ENCODE results near the gene UPK3B.
"Not testable (repeated sequence)": the region's sequence is repeated elsewhere in the genome, so short reads cannot be mapped to it uniquely, and the experiment has no call there.

DNA sequence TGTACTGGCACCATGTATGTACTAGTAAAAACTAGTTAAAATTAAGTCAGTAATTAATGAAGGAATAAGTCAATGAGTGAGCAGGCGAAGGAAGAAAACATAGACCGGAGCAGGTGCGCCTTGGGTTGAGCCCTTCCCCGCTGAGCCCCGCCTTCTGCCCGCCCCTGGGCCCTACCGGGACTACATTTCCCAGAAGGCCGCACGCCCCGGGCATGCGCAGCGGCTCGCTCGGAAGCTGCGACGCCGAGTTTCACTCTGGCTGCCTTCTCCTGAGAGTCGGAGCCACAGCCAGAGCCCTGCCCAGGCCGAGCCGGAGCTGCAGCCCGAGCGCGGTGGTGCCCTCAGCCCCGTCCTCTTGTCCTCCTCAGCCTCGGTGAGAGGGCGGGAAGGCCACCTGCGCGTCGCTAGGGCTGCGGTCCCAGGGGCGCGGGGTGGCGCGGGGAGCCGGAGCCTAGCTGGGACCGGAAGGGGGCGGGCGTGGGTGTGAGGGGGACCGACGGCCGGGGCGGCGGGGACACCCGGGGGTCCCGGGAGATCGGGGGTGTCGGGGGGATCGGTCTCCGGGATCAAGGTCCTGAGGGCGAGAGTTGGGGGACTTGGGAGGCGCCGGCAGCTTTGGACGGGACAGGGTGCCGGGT, 48.8 kb upstream of the UPK3B start, which contains the start of gene DTX2:
- TF ChIP-seq, protein P1, sequence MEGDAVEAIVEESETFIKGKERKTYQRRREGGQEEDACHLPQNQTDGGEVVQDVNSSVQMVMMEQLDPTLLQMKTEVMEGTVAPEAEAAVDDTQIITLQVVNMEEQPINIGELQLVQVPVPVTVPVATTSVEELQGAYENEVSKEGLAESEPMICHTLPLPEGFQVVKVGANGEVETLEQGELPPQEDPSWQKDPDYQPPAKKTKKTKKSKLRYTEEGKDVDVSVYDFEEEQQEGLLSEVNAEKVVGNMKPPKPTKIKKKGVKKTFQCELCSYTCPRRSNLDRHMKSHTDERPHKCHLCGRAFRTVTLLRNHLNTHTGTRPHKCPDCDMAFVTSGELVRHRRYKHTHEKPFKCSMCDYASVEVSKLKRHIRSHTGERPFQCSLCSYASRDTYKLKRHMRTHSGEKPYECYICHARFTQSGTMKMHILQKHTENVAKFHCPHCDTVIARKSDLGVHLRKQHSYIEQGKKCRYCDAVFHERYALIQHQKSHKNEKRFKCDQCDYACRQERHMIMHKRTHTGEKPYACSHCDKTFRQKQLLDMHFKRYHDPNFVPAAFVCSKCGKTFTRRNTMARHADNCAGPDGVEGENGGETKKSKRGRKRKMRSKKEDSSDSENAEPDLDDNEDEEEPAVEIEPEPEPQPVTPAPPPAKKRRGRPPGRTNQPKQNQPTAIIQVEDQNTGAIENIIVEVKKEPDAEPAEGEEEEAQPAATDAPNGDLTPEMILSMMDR (conservative IDR thresholded peaks at IDR 0.05; ENCODE audit: low read depth, low read length) = not testable (repeated sequence)
- not testable (repeated sequence) for TF ChIP-seq EZH2 (IDR thresholded peaks at IDR 0.05; ENCODE audit: borderline replicate concordance, low read depth, low read length, poor library complexity, severe bottlenecking)

All from A673 (cell line).